Measurements from ENCODE around the gene TMEM41B. TPM values are rescaled to one million over a fixed set of nuclear protein-coding genes. Genes with fewer than 3 reads are reported as not detected.
A peak's percentile ranks its signal among the peaks of the same experiment; 100 is the strongest.
"Not testable (repeated sequence)": the region's sequence is repeated elsewhere in the genome, so short reads cannot be mapped to it uniquely, and the experiment has no call there.

TMEM41B gene
- 42.4 and 42.7 TPM in 2 replicates for polyA plus RNA-seq (2014; cell fraction: cytosol; rRNA removed)
- polyA plus RNA-seq (2014; cell fraction: nucleus; rRNA removed), result 51.8 and 67.8 TPM in 2 replicates

- peak; percentile 99 for DNase-seq (ENCODE audit: low spot score)
Measured at GRCh38 chr11:9314291-9315077, at the start of gene TMEM41B. Gene TMEM41B (minus strand): TSS chr11:9314593. CDS start chr11:9314441, 152 bp downstream.

GRCh38 chr11:9362393-9362863 lies 48.0 kb upstream of the TMEM41B start:
- DNase-seq (ENCODE audit: low spot score), result peak; percentile 72

- DNase-seq (ENCODE audit: low spot score), result not testable (repeated sequence)
Measured at GRCh38 chr11:9360862-9361622, 46.6 kb upstream of the TMEM41B start.

- DNase-seq (ENCODE audit: low spot score), result no peak
Measured at GRCh38 chr11:9357041-9357440, 42.6 kb upstream of the TMEM41B start.

- DNase-seq (ENCODE audit: low spot score), result no peak
Measured at GRCh38 chr11:9351321-9351881, 37.0 kb upstream of the TMEM41B start.

DNA sequence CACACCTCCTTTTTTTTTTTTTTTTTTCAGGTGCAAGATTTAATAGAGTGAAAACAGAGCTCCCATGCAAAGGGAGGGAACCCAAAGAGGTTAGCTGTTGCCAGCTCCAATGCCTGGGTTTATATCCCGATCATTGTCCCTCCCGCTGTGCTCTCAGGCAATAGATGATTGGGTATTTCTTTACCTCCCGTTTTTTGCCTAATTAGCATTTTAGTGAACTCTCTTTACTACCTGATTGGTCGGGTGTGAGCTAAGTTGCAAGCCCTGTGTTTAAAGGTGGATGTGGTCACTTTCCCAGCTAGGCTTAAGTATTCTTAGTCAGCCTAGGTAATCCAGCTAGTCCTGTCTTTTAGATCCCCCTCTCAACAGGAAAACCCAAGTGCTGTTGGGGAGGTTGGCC lies 33.4 kb upstream of the TMEM41B start:
- not testable (repeated sequence) for DNase-seq (ENCODE audit: low spot score)

DNA sequence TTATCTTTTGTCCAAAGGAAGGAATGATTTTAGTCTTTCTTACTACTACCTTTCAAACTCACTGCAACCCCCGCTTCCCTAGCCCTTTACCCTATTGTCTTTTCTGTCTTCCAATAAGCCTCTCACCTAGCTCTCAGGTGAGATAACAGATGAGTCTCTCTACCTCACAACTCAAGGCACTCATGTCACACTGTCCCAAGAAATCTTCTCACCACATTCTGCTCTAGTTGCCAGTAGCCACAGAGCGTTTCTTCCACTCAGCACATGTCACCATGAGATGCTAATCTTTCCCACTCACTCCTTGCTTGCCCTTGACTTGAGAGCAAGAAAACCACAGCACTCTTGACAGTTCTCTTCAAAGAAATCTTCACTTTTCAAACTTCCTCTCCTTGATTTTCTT lies 32.7 kb upstream of the TMEM41B start:
- no peak for DNase-seq (ENCODE audit: low spot score)

GRCh38 chr11:9344061-9344680 lies 29.8 kb upstream of the TMEM41B start:
- DNase-seq (ENCODE audit: low spot score), result peak; percentile 52

DNA sequence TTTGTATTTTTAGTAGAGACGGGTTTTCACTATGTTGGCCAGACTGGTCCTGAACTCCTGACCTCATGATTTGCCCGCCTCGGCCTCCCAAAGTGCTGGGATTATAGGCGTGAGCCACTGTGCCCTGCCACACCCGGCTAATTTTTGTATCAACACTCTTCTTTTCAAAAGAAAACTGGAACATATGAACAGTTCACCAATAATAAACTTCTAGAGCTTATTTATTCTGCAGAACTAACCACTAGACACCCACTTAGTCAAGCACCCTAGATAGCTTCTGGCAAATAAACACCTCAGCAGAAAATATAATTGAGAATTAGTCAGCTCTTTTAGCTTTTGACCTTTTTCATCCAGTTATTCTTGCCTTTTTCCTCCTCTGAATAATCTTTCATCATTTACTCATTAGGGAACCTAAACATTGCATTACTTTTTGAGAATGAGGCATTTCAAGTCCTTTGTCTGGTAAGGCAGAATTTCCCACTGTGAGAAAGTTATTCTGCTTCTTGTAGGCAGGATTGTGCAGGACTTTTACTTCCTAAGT lies 27.3 kb upstream of the TMEM41B start:
- DNase-seq (ENCODE audit: low spot score), result no peak

DNA sequence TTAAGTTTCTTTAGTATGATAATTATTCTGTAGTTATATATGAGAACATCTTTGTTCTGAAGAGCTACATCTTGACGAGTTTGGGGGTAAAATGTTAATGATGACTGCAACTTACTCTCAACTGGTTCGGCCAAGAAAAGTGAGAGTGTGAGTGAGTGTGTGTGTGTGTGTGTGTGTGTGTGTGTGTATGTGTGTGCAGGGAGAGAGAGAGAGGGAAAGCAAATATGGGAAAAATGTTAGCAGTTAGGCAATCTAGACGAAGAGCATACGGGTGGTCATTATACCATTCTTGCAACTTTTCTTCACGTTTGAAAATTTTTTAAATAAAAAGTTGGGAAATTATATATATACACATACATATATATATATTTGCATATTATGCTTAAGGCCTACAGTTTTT lies 18.3 kb upstream of the TMEM41B start:
- DNase-seq (ENCODE audit: low spot score), result no peak

GRCh38 chr11:9330387-9331384 lies 16.3 kb upstream of the TMEM41B start:
- no peak for DNase-seq (ENCODE audit: low spot score)

DNA sequence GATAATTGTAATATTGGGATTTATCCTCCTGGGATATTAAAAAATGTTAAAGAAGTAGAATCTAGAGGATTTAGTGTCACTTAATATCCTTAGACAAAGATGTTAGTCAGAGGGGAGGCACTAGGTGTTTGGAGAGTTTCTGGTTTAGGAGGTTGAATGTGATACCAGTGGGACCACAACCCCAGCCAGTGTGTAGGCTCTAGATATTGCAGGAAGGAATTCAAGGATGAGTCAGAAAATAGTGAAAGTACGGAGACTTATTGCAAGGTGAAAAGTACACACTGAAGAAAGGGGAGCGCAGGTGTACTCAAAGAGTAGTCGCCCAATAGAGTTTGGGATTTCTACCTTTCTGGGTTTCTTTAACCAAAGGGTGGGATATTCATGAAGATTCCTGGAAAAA lies 5.7 kb upstream of the TMEM41B start:
- no peak for DNase-seq (ENCODE audit: low spot score)

GRCh38 chr11:9319377-9320001 lies 5.1 kb upstream of the TMEM41B start:
- DNase-seq (ENCODE audit: low spot score), result not testable (repeated sequence)

DNA sequence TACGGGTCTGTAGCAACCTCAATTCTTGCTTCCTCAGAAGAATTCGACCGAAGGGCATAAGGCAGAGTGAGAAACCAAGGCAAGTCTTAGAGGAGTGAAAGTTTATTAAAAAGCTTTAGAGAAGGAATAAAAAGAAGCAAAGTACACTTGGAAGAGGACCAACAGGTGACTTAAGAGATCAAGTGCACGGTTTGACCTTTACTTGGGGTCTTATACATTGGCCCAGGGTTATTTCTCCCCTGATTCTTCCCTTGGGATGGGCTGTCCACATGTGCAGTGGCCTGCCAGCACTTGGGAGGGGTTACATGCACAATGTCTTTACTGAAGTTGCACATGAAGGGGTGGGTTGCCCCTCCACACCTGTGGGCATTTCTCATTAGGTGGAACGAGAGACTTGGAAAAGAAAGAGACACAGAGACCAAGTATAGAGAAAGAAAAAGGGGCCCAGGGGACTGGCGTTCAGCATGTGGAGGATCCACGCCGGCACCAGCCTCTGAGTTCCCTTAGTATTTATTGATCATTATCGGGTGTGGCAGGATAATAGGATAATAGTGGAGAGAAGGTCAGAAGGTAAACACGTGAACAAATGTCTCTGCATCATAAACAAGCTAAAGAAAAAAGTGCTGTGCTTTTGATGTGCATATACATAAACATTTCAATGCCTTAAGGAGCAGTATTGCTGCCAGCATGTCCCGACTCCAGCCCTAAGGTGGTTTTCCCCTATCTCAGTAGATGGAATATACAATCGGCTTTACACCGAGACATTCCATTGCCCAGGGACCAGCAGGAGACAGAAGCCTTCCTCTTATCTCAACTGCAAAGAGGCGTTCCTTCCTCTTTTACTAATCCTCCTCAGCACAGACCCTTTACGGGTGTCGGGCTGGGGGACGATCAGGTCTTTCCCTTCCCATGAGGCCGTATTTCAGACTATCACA lies 4.3 kb upstream of the TMEM41B start:
- not testable (repeated sequence) for DNase-seq (ENCODE audit: low spot score)

GRCh38 chr11:9316334-9316733 lies 1.9 kb upstream of the TMEM41B start:
- no peak for DNase-seq (ENCODE audit: low spot score)

DNA sequence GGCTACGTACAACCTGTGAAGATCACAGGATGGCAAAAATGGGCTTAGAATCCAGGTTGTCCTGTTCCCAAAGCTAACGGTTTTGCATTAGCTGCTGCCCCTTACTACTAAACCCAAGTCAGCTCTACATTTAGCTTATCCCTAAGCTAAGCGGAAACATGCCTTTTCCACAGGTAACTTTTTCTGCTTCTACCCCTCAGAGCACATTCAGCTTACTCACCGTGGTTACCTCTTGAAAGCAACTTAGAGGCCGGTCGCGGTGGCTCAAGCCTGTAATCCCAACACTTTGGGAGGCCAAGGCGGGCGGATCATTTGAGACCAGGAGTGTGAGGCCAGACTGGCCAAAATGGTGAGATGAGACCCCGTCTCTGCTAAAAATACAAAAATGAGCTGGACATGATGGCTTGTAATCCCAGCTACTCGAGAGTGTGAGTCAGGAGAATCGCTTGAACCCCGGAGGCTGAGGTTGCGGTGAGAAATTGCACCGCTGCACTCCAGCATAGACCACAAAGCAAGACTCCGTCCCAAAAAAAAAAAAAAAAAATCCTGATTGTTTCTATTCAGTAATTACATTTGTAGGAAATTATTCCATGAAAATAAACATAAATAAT lies 790 bp upstream of the TMEM41B start:
- DNase-seq (ENCODE audit: low spot score), result no peak

DNA sequence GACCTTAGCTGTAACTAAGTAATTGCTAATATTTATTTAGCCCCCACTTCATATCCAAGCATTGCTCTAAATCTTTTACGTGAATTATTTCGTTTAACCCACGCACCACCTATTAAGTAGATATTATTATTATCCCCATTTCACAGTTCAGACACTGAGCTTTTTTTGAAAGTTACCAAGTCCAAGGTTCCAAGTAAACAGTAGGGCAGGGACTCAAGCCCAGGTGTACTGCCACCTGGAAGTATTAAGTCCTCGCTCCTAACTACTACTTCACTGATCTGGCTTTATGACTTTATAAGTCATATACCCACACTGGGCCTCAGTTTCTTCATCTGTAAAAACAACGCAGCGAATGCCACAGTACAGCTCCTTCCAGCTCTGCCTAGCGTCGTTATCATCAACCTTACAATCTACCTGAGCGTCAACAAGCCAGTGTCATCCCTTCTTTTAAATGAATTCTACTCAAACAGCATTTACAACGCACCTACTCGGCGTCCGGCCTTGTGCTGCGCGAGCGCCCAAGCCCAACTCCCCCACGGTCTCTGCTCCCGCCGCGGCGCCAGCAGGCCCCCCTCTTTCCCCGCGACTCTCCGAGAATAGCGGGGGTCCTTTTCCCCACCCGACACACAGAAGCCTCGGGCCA lies 624 bp downstream of the TMEM41B start:
- no peak for DNase-seq (ENCODE audit: low spot score)

Data from SK-N-DZ (cell line).